Activated T-helper 1 cell treated with anti-CD3 and anti-CD28 coated beads, Interleukin-12 subunit alpha, Interleukin-12 subunit beta, Interleukin-2, Interleukin-4 antibody, amounts not matched to agents 30 ng/mL and 10 ng/mL and 1 ng/mL, durations not matched to agents 14 hours and 24 hours and 36 hours (primary cell): ENCODE results near the gene IFNAR2. TPM values are rescaled to one million over a fixed set of nuclear protein-coding genes. Genes with fewer than 3 reads are reported as not detected.

Experiments
- DNase-seq: peaks from one replicate; pipeline ENCODE4 v3.0.0; 2021; ENCODE audit warnings: low spot score
- H3K27ac Mint-ChIP-seq: one replicate; pipeline ENCODE4 v1.8.0; 2021; ENCODE audit warnings: mild to moderate bottlenecking, mixed read lengths
- H3K27me3 Mint-ChIP-seq: one replicate; pipeline ENCODE4 v1.8.0; 2022; ENCODE audit warnings: mild to moderate bottlenecking, moderate library complexity, mixed read lengths; ENCODE audit not compliant: insufficient read depth
- H3K36me3 Mint-ChIP-seq: one replicate; pipeline ENCODE4 v1.8.0; 2021; ENCODE audit warnings: low read depth, mixed read lengths
- H3K4me1 Mint-ChIP-seq: one replicate; pipeline ENCODE4 v1.8.0; 2021; ENCODE audit warnings: low read depth, mixed read lengths
- H3K4me3 Mint-ChIP-seq: one replicate; pipeline ENCODE4 v1.8.0; 2021; ENCODE audit warnings: mild to moderate bottlenecking, moderate library complexity, mixed read lengths
- H3K9me3 Mint-ChIP-seq: one replicate; pipeline ENCODE4 v1.8.0; 2021; ENCODE audit warnings: mixed read lengths
- intact Hi-C: fragments of 100-400 bp; cut with micrococcal nuclease; formaldehyde crosslinking; loops from one replicate; pipeline ENCODE4 v1.15.1; 2024
- total RNA-seq: library from RNA; stranded (reverse); gene quantifications from 2 replicates; pipeline ENCODE4 v1.2.3, GENCODE V29; 2022

The IFNAR2 gene
- total RNA-seq, 1 donor from 2014 or later, result 33.5 TPM

GRCh38 chr21:33266789-33267135, 37.0 kb downstream of the IFNAR2 start:
- Mint-ChIP-seq H3K36me3 (peaks cover 46% of the 10 kb centered on the region), H3K27ac (peak overlapping the region; percentile 92)

GRCh38 chr21:33267250-33267649, 37.5 kb downstream of the IFNAR2 start:
- Mint-ChIP-seq H3K27me3 (no peaks in the 10 kb centered on the region), H3K27ac (peak overlapping the region; percentile 92), H3K36me3 (peaks cover 50% of the 10 kb centered on the region), H3K9me3 (no peaks in the 10 kb centered on the region), H3K4me3 (peak overlapping the region; percentile 97), H3K4me1 (peaks cover 33% of the 10 kb centered on the region)
- no peak for DNase-seq
- intact Hi-C loops, result loop anchor here (2.0 kb wide), 1 partner anchor 178 kb away; no protein-coding TSS in a partner anchor

More at GRCh38 chr21:33266789-33267135, 37.0 kb downstream of the IFNAR2 start:
- H3K9me3 Mint-ChIP-seq, result no peaks in the 10 kb centered on the region
- H3K27me3 Mint-ChIP-seq, result no peaks in the 10 kb centered on the region
- peak; percentile 7 for DNase-seq
- peak overlapping the region; percentile 97 for H3K4me3 Mint-ChIP-seq
- intact Hi-C loops, result loop anchor here (1.0 to 2.0 kb wide), 4 partner anchors 35 to 178 kb away; partner anchors contain the start of gene IFNAR1
- H3K4me1 Mint-ChIP-seq, result peaks cover 33% of the 10 kb centered on the region

- no peak for DNase-seq
- H3K9me3 Mint-ChIP-seq, result no peaks in the 10 kb centered on the region
- intact Hi-C loops, result no loop called here
- no peaks in the 10 kb centered on the region for H3K27me3 Mint-ChIP-seq
- peak overlapping the region; percentile 97 for H3K4me3 Mint-ChIP-seq
- H3K4me1 Mint-ChIP-seq, result peaks cover 41% of the 10 kb centered on the region
- H3K36me3 Mint-ChIP-seq, result peaks cover 49% of the 10 kb centered on the region
- H3K27ac Mint-ChIP-seq, result no peak overlapping the region
Observed at GRCh38 chr21:33268393-33268736, 38.6 kb downstream of the IFNAR2 start.

- Mint-ChIP-seq H3K36me3 (peaks cover 52% of the 10 kb centered on the region), H3K9me3 (no peaks in the 10 kb centered on the region), H3K4me3 (peak overlapping the region; percentile 55), H3K27ac (no peak overlapping the region), H3K27me3 (no peaks in the 10 kb centered on the region), H3K4me1 (peaks cover 46% of the 10 kb centered on the region)
- intact Hi-C loops, result no loop called here
- no peak for DNase-seq
Observed at GRCh38 chr21:33268737-33269441, 39.2 kb downstream of the IFNAR2 start.

- H3K4me3 Mint-ChIP-seq, result no peak overlapping the region
- no peak overlapping the region for H3K27ac Mint-ChIP-seq
- H3K27me3 Mint-ChIP-seq, result no peaks in the 10 kb centered on the region
- no peaks in the 10 kb centered on the region for H3K9me3 Mint-ChIP-seq
- DNase-seq, result no peak
- peaks cover 53% of the 10 kb centered on the region for H3K36me3 Mint-ChIP-seq
- H3K4me1 Mint-ChIP-seq, result peaks cover 38% of the 10 kb centered on the region
- intact Hi-C loops, result no loop called here
Observed at GRCh38 chr21:33270986-33271385, 41.2 kb downstream of the IFNAR2 start.

- peaks cover 54% of the 10 kb centered on the region for H3K36me3 Mint-ChIP-seq
- no peak overlapping the region for H3K4me3 Mint-ChIP-seq
Observed at GRCh38 chr21:33273044-33273443, 43.3 kb downstream of the IFNAR2 start.

GRCh38 chr21:33278721-33279120, 49.0 kb downstream of the IFNAR2 start:
- Mint-ChIP-seq H3K36me3 (peaks cover 42% of the 10 kb centered on the region), H3K4me3 (no peak overlapping the region), H3K9me3 (peaks cover 3% of the 10 kb centered on the region), H3K27me3 (no peaks in the 10 kb centered on the region), H3K4me1 (peaks cover 2% of the 10 kb centered on the region), H3K27ac (no peak overlapping the region)
- no peak for DNase-seq
- intact Hi-C loops, result no loop called here

More at GRCh38 chr21:33273044-33273443, 43.3 kb downstream of the IFNAR2 start:
- no peak for DNase-seq
- no peak overlapping the region for H3K27ac Mint-ChIP-seq
- H3K27me3 Mint-ChIP-seq, result no peaks in the 10 kb centered on the region
- no peaks in the 10 kb centered on the region for H3K9me3 Mint-ChIP-seq
- peaks cover 24% of the 10 kb centered on the region for H3K4me1 Mint-ChIP-seq
- intact Hi-C loops, result no loop called here

- intact Hi-C loops, result no loop called here
- Mint-ChIP-seq H3K27ac (no peak overlapping the region), H3K4me3 (no peak overlapping the region), H3K9me3 (peaks cover 3% of the 10 kb centered on the region), H3K4me1 (no peaks in the 10 kb centered on the region), H3K27me3 (no peaks in the 10 kb centered on the region), H3K36me3 (peaks cover 43% of the 10 kb centered on the region)
- no peak for DNase-seq
Observed at GRCh38 chr21:33279330-33279820, 49.6 kb downstream of the IFNAR2 start.

Other genes starting within 250 kb of the IFNAR2 start
- not detected in 2 replicates for gene OLIG2, start 204.0 kb upstream of the IFNAR2 start, total RNA-seq
- gene OLIG1, start 159.8 kb upstream of the IFNAR2 start, total RNA-seq, result not detected in 2 replicates
- gene IL10RB, start 36.4 kb downstream of the IFNAR2 start, total RNA-seq, result 20.5 and 21.4 TPM in 2 replicates
- 20.4 and 20.7 TPM in 2 replicates for gene IFNAR1, start 95.0 kb downstream of the IFNAR2 start, total RNA-seq
- 3.4 and 3.7 TPM in 2 replicates for gene IFNGR2, start 173.5 kb downstream of the IFNAR2 start, total RNA-seq